ENCODE results near the gene GPR132. TPM values are rescaled to one million over a fixed set of nuclear protein-coding genes. Genes with fewer than 3 reads are reported as not detected.

GPR132 gene
- total RNA-seq, 6 experiments from 2014 or later, result 0.05 to 0.14 TPM; not detected in 4

DNA sequence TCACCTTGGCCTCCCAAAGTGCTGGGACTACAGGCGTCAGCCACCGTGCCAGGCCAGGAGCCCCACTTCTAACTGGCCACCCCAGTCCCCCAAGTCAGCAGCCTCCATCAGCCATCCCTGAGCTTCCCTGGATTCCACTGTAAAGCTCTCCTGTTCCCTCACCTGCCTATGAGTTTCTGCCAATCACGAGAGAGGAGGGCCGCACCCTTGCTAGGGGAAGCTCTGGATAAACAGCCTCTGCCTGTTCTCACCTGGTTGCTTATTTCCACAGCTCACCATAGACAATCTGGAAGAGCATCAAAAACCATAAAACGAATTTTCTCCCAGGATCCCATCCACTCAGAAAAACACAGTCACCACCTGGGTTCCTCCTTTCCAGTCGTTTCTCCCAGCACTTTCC is 49.3 kb downstream of the GPR132 start:
- no peak for DNase-seq
- H3K27ac Mint-ChIP-seq, result peak overlapping the region; percentile 69
- no peak overlapping the region for H3K4me3 Mint-ChIP-seq
- TF ChIP-seq, protein P1, sequence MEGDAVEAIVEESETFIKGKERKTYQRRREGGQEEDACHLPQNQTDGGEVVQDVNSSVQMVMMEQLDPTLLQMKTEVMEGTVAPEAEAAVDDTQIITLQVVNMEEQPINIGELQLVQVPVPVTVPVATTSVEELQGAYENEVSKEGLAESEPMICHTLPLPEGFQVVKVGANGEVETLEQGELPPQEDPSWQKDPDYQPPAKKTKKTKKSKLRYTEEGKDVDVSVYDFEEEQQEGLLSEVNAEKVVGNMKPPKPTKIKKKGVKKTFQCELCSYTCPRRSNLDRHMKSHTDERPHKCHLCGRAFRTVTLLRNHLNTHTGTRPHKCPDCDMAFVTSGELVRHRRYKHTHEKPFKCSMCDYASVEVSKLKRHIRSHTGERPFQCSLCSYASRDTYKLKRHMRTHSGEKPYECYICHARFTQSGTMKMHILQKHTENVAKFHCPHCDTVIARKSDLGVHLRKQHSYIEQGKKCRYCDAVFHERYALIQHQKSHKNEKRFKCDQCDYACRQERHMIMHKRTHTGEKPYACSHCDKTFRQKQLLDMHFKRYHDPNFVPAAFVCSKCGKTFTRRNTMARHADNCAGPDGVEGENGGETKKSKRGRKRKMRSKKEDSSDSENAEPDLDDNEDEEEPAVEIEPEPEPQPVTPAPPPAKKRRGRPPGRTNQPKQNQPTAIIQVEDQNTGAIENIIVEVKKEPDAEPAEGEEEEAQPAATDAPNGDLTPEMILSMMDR (IDR thresholded peaks at IDR 0.05), result no peak
- H3K36me3 Mint-ChIP-seq (ENCODE audit: low read depth), result peaks cover 30% of the 10 kb centered on the region; the same call in 1 of the 2 replicates
- H3K9me3 Mint-ChIP-seq, result no peaks in the 10 kb centered on the region
- H3K27me3 Mint-ChIP-seq (ENCODE audit: insufficient read depth), result peaks cover 2% of the 10 kb centered on the region
- peaks cover 66% of the 10 kb centered on the region for H3K4me1 Mint-ChIP-seq (ENCODE audit: low read depth)

- no peak for DNase-seq
- Mint-ChIP-seq H3K9me3 (no peaks in the 10 kb centered on the region), H3K4me1 (ENCODE audit: low read depth) (peaks cover 66% of the 10 kb centered on the region), H3K27ac (peak overlapping the region; percentile 78), H3K27me3 (ENCODE audit: insufficient read depth) (peaks cover 2% of the 10 kb centered on the region), H3K36me3 (ENCODE audit: low read depth) (peaks cover 30% of the 10 kb centered on the region; the same call in 1 of the 2 replicates), H3K4me3 (0 out of 2 replicates have a peak overlapping the region, but pooled peaks have one; percentile 21)
- TF ChIP-seq, protein P1 (IDR thresholded peaks at IDR 0.05), result no peak
These were observed 50.0 kb downstream of the GPR132 start for GRCh38 chr14:105015242-105015641.

- peak overlapping the region; percentile 78 for H3K27ac Mint-ChIP-seq
- H3K4me3 Mint-ChIP-seq, result peak overlapping the region; percentile 21; the same call in 1 of the 2 replicates
- TF ChIP-seq, protein P1 (IDR thresholded peaks at IDR 0.05), result no peak
These were observed 50.6 kb downstream of the GPR132 start for GRCh38 chr14:105014631-105015030.

GRCh38 chr14:105014032-105014431 is 51.2 kb downstream of the GPR132 start:
- H3K27ac Mint-ChIP-seq, result peak overlapping the region; percentile 78
- no peak for DNase-seq
- H3K4me1 Mint-ChIP-seq (ENCODE audit: low read depth), result peaks cover 58% of the 10 kb centered on the region
- no peaks in the 10 kb centered on the region for H3K9me3 Mint-ChIP-seq
- TF ChIP-seq, protein P1 (IDR thresholded peaks at IDR 0.05), result no peak
- no peak overlapping the region for H3K4me3 Mint-ChIP-seq
- H3K36me3 Mint-ChIP-seq (ENCODE audit: low read depth), result peaks cover 22% of the 10 kb centered on the region; the same call in 1 of the 2 replicates
- peaks cover 2% of the 10 kb centered on the region for H3K27me3 Mint-ChIP-seq (ENCODE audit: insufficient read depth)

More at GRCh38 chr14:105014631-105015030, 50.6 kb downstream of the GPR132 start:
- Mint-ChIP-seq H3K9me3 (no peaks in the 10 kb centered on the region), H3K4me1 (ENCODE audit: low read depth) (peaks cover 64% of the 10 kb centered on the region), H3K27me3 (ENCODE audit: insufficient read depth) (peaks cover 2% of the 10 kb centered on the region), H3K36me3 (ENCODE audit: low read depth) (peaks cover 28% of the 10 kb centered on the region; the same call in 1 of the 2 replicates)
- DNase-seq, result no peak

GRCh38 chr14:105013150-105013785 is 52.0 kb downstream of the GPR132 start:
- Mint-ChIP-seq H3K4me1 (ENCODE audit: low read depth) (peaks cover 52% of the 10 kb centered on the region), H3K36me3 (ENCODE audit: low read depth) (peaks cover 20% of the 10 kb centered on the region; the same call in 1 of the 2 replicates), H3K27me3 (ENCODE audit: insufficient read depth) (peaks cover 2% of the 10 kb centered on the region), H3K27ac (peak overlapping the region; percentile 78), H3K4me3 (no peak overlapping the region), H3K9me3 (no peaks in the 10 kb centered on the region)
- DNase-seq, result no peak
- TF ChIP-seq, protein P1 (IDR thresholded peaks at IDR 0.05), result no peak

Measured in HFFc6 (cell line).